WTC11 (cell line): ENCODE data around the gene MAST4.

Experiments used
- GABPB1 ChIP-seq: sonication (generic); formaldehyde crosslinking; IDR thresholded peaks from 2 replicates; pipeline ENCODE4 v1.8.1; 2023; ENCODE audit warnings: mild to moderate bottlenecking, missing genetic modification reagents
- IRF2 ChIP-seq: sonication (generic); formaldehyde crosslinking; IDR thresholded peaks from 2 replicates; pipeline ENCODE4 v1.8.0; 2022; ENCODE audit warnings: low read depth, missing genetic modification reagents, borderline replicate concordance
- SMAD4 ChIP-seq: sonication (generic); formaldehyde crosslinking; IDR thresholded peaks from 2 replicates; pipeline ENCODE4 v1.8.0; 2022; ENCODE audit warnings: mild to moderate bottlenecking, missing genetic modification reagents
- TEAD1 ChIP-seq: sonication (generic); formaldehyde crosslinking; IDR thresholded peaks from 2 replicates; pipeline ENCODE4 v1.8.0; 2022; ENCODE audit warnings: mild to moderate bottlenecking, missing genetic modification reagents
- TF ChIP-seq, protein P1 (sequence below): fragments of 200-600 bp; IDR thresholded peaks from 2 replicates; pipeline ENCODE4 v1.8.0; 2022; ENCODE audit warnings: antibody characterized with exemption
- TF ChIP-seq, protein P2 (sequence below): sonication (generic); formaldehyde crosslinking; IDR thresholded peaks from 2 replicates; pipeline ENCODE4 v1.8.0; 2023; ENCODE audit warnings: missing genetic modification reagents, mild to moderate bottlenecking, borderline replicate concordance
- TF ChIP-seq, protein P3 (sequence below): sonication (generic); formaldehyde crosslinking; IDR thresholded peaks from 2 replicates; pipeline ENCODE4 v1.8.1; 2023; ENCODE audit warnings: mild to moderate bottlenecking, missing genetic modification reagents
- TF ChIP-seq, protein P4 (sequence below): fragments of 250-450 bp; sonication (Bioruptor Pico); IDR thresholded peaks from 2 replicates; pipeline ENCODE4 v1.9.0; 2021; ENCODE audit warnings: mild to moderate bottlenecking
- TF ChIP-seq, protein P5 (sequence below): sonication (generic); formaldehyde crosslinking; IDR thresholded peaks from 2 replicates; pipeline ENCODE4 v1.8.1; 2022; ENCODE audit warnings: low read depth, missing genetic modification reagents, borderline replicate concordance

DNA sequence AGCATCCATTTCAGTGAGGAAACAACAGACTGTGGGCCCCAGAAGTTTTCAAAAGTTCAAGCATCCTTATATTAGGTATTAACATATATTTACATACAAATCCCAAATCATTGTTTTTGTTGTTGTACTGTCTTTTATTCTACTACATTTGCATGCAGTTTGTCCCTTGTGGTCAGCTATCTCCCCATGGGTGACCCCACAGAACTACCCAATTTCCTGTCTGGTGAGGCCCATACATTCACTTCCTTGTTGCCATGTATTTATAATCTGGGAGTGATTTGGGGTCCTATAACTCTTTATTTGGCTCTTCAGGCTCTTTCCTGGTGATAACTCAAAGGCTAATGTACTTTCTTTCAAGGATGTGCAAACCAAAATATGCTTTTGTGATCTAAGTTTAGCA, 603.7 kb downstream of the MAST4 start:
- TF ChIP-seq, protein P1, sequence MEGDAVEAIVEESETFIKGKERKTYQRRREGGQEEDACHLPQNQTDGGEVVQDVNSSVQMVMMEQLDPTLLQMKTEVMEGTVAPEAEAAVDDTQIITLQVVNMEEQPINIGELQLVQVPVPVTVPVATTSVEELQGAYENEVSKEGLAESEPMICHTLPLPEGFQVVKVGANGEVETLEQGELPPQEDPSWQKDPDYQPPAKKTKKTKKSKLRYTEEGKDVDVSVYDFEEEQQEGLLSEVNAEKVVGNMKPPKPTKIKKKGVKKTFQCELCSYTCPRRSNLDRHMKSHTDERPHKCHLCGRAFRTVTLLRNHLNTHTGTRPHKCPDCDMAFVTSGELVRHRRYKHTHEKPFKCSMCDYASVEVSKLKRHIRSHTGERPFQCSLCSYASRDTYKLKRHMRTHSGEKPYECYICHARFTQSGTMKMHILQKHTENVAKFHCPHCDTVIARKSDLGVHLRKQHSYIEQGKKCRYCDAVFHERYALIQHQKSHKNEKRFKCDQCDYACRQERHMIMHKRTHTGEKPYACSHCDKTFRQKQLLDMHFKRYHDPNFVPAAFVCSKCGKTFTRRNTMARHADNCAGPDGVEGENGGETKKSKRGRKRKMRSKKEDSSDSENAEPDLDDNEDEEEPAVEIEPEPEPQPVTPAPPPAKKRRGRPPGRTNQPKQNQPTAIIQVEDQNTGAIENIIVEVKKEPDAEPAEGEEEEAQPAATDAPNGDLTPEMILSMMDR: no peak
- TF ChIP-seq, protein P2, sequence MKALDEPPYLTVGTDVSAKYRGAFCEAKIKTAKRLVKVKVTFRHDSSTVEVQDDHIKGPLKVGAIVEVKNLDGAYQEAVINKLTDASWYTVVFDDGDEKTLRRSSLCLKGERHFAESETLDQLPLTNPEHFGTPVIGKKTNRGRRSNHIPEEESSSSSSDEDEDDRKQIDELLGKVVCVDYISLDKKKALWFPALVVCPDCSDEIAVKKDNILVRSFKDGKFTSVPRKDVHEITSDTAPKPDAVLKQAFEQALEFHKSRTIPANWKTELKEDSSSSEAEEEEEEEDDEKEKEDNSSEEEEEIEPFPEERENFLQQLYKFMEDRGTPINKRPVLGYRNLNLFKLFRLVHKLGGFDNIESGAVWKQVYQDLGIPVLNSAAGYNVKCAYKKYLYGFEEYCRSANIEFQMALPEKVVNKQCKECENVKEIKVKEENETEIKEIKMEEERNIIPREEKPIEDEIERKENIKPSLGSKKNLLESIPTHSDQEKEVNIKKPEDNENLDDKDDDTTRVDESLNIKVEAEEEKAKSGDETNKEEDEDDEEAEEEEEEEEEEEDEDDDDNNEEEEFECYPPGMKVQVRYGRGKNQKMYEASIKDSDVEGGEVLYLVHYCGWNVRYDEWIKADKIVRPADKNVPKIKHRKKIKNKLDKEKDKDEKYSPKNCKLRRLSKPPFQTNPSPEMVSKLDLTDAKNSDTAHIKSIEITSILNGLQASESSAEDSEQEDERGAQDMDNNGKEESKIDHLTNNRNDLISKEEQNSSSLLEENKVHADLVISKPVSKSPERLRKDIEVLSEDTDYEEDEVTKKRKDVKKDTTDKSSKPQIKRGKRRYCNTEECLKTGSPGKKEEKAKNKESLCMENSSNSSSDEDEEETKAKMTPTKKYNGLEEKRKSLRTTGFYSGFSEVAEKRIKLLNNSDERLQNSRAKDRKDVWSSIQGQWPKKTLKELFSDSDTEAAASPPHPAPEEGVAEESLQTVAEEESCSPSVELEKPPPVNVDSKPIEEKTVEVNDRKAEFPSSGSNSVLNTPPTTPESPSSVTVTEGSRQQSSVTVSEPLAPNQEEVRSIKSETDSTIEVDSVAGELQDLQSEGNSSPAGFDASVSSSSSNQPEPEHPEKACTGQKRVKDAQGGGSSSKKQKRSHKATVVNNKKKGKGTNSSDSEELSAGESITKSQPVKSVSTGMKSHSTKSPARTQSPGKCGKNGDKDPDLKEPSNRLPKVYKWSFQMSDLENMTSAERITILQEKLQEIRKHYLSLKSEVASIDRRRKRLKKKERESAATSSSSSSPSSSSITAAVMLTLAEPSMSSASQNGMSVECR (CRISPR knock-in tag): no peak
- no peak for TF ChIP-seq IRF2 (CRISPR knock-in tag)
- TF ChIP-seq GABPB1 (CRISPR knock-in tag): no peak
- TF ChIP-seq, protein P3, sequence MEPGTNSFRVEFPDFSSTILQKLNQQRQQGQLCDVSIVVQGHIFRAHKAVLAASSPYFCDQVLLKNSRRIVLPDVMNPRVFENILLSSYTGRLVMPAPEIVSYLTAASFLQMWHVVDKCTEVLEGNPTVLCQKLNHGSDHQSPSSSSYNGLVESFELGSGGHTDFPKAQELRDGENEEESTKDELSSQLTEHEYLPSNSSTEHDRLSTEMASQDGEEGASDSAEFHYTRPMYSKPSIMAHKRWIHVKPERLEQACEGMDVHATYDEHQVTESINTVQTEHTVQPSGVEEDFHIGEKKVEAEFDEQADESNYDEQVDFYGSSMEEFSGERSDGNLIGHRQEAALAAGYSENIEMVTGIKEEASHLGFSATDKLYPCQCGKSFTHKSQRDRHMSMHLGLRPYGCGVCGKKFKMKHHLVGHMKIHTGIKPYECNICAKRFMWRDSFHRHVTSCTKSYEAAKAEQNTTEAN (CRISPR knock-in tag): no peak
- no peak for TF ChIP-seq TEAD1 (CRISPR knock-in tag)
- TF ChIP-seq, protein P4, sequence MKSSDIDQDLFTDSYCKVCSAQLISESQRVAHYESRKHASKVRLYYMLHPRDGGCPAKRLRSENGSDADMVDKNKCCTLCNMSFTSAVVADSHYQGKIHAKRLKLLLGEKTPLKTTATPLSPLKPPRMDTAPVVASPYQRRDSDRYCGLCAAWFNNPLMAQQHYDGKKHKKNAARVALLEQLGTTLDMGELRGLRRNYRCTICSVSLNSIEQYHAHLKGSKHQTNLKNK (CRISPR knock-in tag): no peak
- TF ChIP-seq, protein P5, sequence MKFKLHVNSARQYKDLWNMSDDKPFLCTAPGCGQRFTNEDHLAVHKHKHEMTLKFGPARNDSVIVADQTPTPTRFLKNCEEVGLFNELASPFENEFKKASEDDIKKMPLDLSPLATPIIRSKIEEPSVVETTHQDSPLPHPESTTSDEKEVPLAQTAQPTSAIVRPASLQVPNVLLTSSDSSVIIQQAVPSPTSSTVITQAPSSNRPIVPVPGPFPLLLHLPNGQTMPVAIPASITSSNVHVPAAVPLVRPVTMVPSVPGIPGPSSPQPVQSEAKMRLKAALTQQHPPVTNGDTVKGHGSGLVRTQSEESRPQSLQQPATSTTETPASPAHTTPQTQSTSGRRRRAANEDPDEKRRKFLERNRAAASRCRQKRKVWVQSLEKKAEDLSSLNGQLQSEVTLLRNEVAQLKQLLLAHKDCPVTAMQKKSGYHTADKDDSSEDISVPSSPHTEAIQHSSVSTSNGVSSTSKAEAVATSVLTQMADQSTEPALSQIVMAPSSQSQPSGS: no peak
- TF ChIP-seq SMAD4 (CRISPR knock-in tag): no peak
